HUES6 (cell line): Measurements from ENCODE around the gene DMAC2.
"Not testable (repeated sequence)": the region's sequence is repeated elsewhere in the genome, so short reads cannot be mapped to it uniquely, and the experiment has no call there.

Experiments used
- H3K27ac ChIP-seq: 2 replicates; pipeline ENCODE4 v1.7.0; 2013; ENCODE audit warnings: low read depth, mild to moderate bottlenecking, low read length, inconsistent platforms
- H3K27me3 ChIP-seq: 2 replicates; pipeline ENCODE4 v1.6.1; 2013; ENCODE audit warnings: low read length; ENCODE audit not compliant: control insufficient read depth, insufficient read depth
- H3K36me3 ChIP-seq: 2 replicates; pipeline ENCODE4 v1.6.1; 2013; ENCODE audit warnings: low read length; ENCODE audit not compliant: control insufficient read depth, insufficient read depth
- H3K4me1 ChIP-seq: 2 replicates; pipeline ENCODE4 v1.6.1; 2013; ENCODE audit warnings: low read length; ENCODE audit not compliant: control insufficient read depth, insufficient read depth
- H3K4me3 ChIP-seq: 2 replicates; pipeline ENCODE4 v1.5.1; 2013; ENCODE audit warnings: low read depth, low read length
- H3K9ac ChIP-seq: one replicate; pipeline ENCODE4 v1.6.1; 2013; ENCODE audit warnings: mild to moderate bottlenecking, low read length
- H3K9me3 ChIP-seq: 2 replicates; pipeline ENCODE4 v1.6.1; 2013; ENCODE audit warnings: low read depth, low read length; ENCODE audit not compliant: control insufficient read depth, insufficient read depth

Gene DMAC2

DNA sequence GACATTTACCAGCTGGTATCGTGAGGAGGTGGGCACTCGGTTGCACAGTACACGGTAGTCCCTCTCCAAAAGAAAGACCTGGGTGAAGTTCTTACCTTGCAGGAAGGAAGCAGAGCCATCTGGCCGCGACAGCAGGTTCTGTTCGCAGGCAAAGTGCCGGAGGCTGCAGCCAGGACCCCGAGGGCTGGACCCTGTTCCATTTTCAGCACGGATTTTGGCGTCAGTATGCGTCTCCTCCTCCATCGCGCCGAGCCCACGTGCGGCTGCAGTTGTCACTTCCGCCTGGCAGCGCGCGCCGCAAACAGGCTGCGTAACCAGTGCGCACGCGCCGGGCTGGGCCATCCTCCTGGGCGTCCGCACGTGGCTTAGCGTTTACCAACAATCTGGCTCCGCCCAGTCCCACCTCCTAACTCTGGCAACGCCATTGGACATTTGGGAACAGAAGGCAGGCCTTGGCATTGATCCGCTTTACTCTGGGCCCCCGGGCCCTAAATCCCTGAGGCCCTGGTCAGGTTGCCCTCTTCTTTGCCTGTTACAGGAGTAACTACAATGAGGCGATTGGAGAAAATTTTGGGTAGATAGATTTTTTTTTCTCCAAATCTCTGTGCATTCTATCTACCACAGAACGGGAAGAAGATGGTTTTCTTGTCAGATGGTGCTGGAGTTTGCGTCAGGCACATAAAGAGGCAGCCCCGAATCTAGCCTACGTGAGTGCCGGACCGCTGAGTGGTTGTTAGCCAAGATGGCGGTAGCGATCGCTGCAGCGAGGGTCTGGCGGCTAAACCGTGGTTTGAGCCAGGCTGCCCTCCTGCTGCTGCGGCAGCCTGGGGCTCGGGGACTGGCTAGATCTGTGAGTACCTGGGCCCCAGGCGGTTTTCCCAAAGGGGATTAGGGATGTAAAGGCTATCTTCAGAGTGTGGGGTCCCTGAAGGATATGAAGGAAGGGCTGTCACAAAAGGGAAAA, 42.3 kb downstream of the DMAC2 start, which contains the start of the genes BCKDHA and EXOSC5:
BCKDHA (plus strand) TSS at position 733 of the 964 bp plus-strand sequence; CDS start at position 743, 10 bp downstream.
EXOSC5 (minus strand) TSS at position 274 of the 964 bp plus-strand sequence; CDS start at position 243, 31 bp downstream.
- H3K27ac ChIP-seq, result peak within 1 kb of the TSS; percentile 100
- H3K4me3 ChIP-seq, result peak within 1 kb of the TSS; percentile 84
- peaks cover 5% of the 10 kb centered on the region for H3K36me3 ChIP-seq
- peaks cover 4% of the 10 kb centered on the region for H3K4me1 ChIP-seq
- H3K27me3 ChIP-seq, result no peaks in the 10 kb centered on the region
- H3K9me3 ChIP-seq, result no peaks in the 10 kb centered on the region
- peak within 1 kb of the TSS; percentile 99 for H3K9ac ChIP-seq

DNA sequence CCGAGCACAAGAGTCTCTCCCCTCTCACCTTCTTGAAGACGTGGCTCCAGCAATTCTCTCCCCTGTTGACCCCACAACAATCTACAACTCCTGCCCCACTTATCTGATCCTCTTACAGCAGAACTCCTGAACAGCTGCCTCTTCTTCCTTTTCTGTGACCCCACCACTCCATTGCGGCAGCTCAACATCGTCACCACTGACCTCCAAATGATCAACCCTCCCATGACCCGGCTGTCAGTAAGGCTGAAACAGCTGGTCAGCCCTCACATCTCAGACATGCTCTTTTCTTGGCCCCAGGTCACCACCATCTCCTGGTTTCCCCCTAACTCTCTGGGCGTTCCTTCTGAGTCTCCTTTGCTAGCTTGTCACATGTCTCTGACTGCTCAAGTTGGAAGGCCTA, 44.4 kb downstream of the DMAC2 start:
- Histone ChIP-seq H3K9ac (peak overlapping the region; percentile 21), H3K27me3 (no peaks in the 10 kb centered on the region), H3K27ac (no peak overlapping the region), H3K9me3 (no peaks in the 10 kb centered on the region), H3K36me3 (peaks cover 24% of the 10 kb centered on the region), H3K4me1 (peaks cover 4% of the 10 kb centered on the region), H3K4me3 (no peak overlapping the region)

- H3K4me3 ChIP-seq, result no peak overlapping the region
- no peaks in the 10 kb centered on the region for H3K9me3 ChIP-seq
- peaks cover 44% of the 10 kb centered on the region for H3K36me3 ChIP-seq
- no peak overlapping the region for H3K9ac ChIP-seq
- H3K27ac ChIP-seq, result no peak overlapping the region
- no peaks in the 10 kb centered on the region for H3K27me3 ChIP-seq
- H3K4me1 ChIP-seq, result no peaks in the 10 kb centered on the region
Observed at GRCh38 chr19:41392775-41393174, 46.9 kb downstream of the DMAC2 start.

DNA sequence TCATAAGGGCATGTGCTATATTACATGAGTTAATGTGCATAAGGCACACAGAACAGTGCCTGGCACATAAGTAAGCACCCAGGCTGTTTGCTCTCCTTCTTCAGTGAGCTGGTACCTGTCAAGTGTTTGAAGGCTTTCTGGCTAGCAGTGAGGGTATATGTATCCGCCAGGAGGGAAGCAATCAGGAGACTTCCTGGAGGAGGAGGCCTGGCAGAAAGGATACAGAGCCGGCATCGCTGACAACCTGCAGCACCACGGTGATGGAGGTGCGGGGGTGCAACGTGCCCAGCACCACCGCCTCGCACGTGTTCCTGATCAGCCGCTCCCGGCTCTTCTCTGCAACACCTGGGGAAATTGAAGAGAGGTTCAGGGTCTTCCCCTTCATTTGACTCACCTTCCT, 48.1 kb downstream of the DMAC2 start:
- H3K9ac ChIP-seq, result no peak overlapping the region

GRCh38 chr19:41386442-41386841, 53.3 kb downstream of the DMAC2 start:
- peaks cover 44% of the 10 kb centered on the region for H3K36me3 ChIP-seq
- no peak overlapping the region for H3K4me3 ChIP-seq
- H3K4me1 ChIP-seq, result no peaks in the 10 kb centered on the region
- no peak overlapping the region for H3K9ac ChIP-seq
- H3K27me3 ChIP-seq, result no peaks in the 10 kb centered on the region
- no peaks in the 10 kb centered on the region for H3K9me3 ChIP-seq
- H3K27ac ChIP-seq, result no peak overlapping the region

More for the DNA sequence above, 48.1 kb downstream of the DMAC2 start:
- no peaks in the 10 kb centered on the region for H3K27me3 ChIP-seq
- no peak overlapping the region for H3K27ac ChIP-seq
- H3K4me1 ChIP-seq, result no peaks in the 10 kb centered on the region
- H3K4me3 ChIP-seq, result no peak overlapping the region
- H3K9me3 ChIP-seq, result no peaks in the 10 kb centered on the region
- H3K36me3 ChIP-seq, result peaks cover 53% of the 10 kb centered on the region

- no peaks in the 10 kb centered on the region for H3K27me3 ChIP-seq
- H3K27ac ChIP-seq, result no peak overlapping the region
- H3K9ac ChIP-seq, result no peak overlapping the region
- no peaks in the 10 kb centered on the region for H3K4me1 ChIP-seq
- H3K36me3 ChIP-seq, result peaks cover 26% of the 10 kb centered on the region
- no peak overlapping the region for H3K4me3 ChIP-seq
- H3K9me3 ChIP-seq, result no peaks in the 10 kb centered on the region
Observed at GRCh38 chr19:41384351-41384750, 55.4 kb downstream of the DMAC2 start.

DNA sequence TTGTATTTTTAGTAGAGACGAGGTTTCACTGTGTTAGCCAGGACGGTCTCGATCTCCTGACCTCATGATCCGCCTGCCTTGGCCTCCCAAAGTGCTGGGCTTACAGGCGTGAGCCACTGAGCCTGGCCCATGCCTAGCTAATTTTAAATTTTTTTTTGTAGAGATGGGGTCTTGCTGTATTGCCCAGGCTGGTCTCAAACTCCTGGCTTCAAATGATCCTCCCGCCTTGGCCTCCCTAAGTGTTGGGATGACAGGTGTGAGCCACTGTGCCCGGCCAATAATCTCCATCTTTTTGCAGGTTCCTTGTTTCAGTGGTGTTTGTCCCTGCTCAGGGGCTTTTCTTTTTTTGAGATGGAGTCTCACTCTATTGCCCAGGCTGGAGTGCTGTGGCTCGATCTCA, 58.2 kb downstream of the DMAC2 start:
- not testable (repeated sequence) for H3K9me3 ChIP-seq, H3K9ac ChIP-seq, H3K4me3 ChIP-seq, H3K27me3 ChIP-seq, H3K27ac ChIP-seq, H3K36me3 ChIP-seq, H3K4me1 ChIP-seq
